Limb (tissue), 2 donors: ENCODE data around the gene TMEM260.
A peak's percentile ranks its signal among the peaks of the same experiment; 100 is the strongest.

ENCODE experiments used
- DNase-seq, 2 donors: peaks; one replicate each; pipeline ENCODE4 v3.0.0-alpha.2; 2016; ENCODE audit errors: extremely low spot score in 2 of 2

The TMEM260 gene

GRCh38 chr14:56579345-56580220 is at the start of gene TMEM260:
Gene TMEM260 (plus strand): TSS chr14:56579798. CDS start chr14:56579915, 117 bp downstream.
- peak; percentile 89 to 95 for DNase-seq

- DNase-seq = no peak
Measured at GRCh38 chr14:56532546-56532945, 47.1 kb upstream of the TMEM260 start.

GRCh38 chr14:56534656-56535055 is 44.9 kb upstream of the TMEM260 start:
- DNase-seq = no peak

GRCh38 chr14:56539862-56540261 is 39.7 kb upstream of the TMEM260 start:
- DNase-seq = no peak

GRCh38 chr14:56543436-56543835 is 36.2 kb upstream of the TMEM260 start:
- DNase-seq = no peak

- no peak for DNase-seq
Measured at GRCh38 chr14:56549721-56550120, 29.9 kb upstream of the TMEM260 start.

GRCh38 chr14:56552615-56553014 is 27.0 kb upstream of the TMEM260 start:
- no peak for DNase-seq

GRCh38 chr14:56554301-56554700 is 25.3 kb upstream of the TMEM260 start:
- DNase-seq = no peak

GRCh38 chr14:56555921-56556570 is 23.6 kb upstream of the TMEM260 start:
- peak in 1 of 2 donors; percentile 5 for DNase-seq

GRCh38 chr14:56559182-56559581 is 20.4 kb upstream of the TMEM260 start:
- no peak for DNase-seq

- peak in 1 of 2 donors; percentile 13 for DNase-seq
Measured at GRCh38 chr14:56561606-56562005, 18.0 kb upstream of the TMEM260 start.

- DNase-seq = no peak
Measured at GRCh38 chr14:56562883-56563282, 16.7 kb upstream of the TMEM260 start.

GRCh38 chr14:56569174-56569573 is 10.4 kb upstream of the TMEM260 start:
- DNase-seq = no peak

GRCh38 chr14:56570295-56570694 is 9.3 kb upstream of the TMEM260 start:
- no peak for DNase-seq

- DNase-seq = no peak
Measured at GRCh38 chr14:56580221-56580711, 668 bp downstream of the TMEM260 start.

GRCh38 chr14:56581041-56581727 is 1.6 kb downstream of the TMEM260 start:
- DNase-seq = no peak

- no peak for DNase-seq
Measured at GRCh38 chr14:56585461-56586084, 6.0 kb downstream of the TMEM260 start.

GRCh38 chr14:56587701-56588100 is 8.1 kb downstream of the TMEM260 start:
- DNase-seq = no peak

- peak; percentile 18 to 42 for DNase-seq
Measured at GRCh38 chr14:56590535-56590960, 10.9 kb downstream of the TMEM260 start.

GRCh38 chr14:56592746-56593544 is 13.3 kb downstream of the TMEM260 start:
- no peak for DNase-seq

- DNase-seq = no peak
Measured at GRCh38 chr14:56594428-56594827, 14.8 kb downstream of the TMEM260 start.
